Pulmonary artery endothelial cell (primary cell): ENCODE data around the gene CCDC51. TPM values are rescaled to one million over a fixed set of nuclear protein-coding genes. Genes with fewer than 3 reads are reported as not detected.
"Not testable (repeated sequence)": the region's sequence is repeated elsewhere in the genome, so short reads cannot be mapped to it uniquely, and the experiment has no call there.

Source experiments
- DNase-seq: peaks from one replicate; pipeline ENCODE4 v3.0.0-alpha.2; 2011; ENCODE audit warnings: low read depth, low spot score
- total RNA-seq: library from RNA; depleted of rRNA; stranded (reverse); fragments of >200 nt; gene quantifications from 2 replicates; pipeline ENCODE4 v1.2.3, GENCODE V29; 2014

Gene CCDC51
- total RNA-seq, 1 donor from 2014 or later: 20.7 TPM

DNA sequence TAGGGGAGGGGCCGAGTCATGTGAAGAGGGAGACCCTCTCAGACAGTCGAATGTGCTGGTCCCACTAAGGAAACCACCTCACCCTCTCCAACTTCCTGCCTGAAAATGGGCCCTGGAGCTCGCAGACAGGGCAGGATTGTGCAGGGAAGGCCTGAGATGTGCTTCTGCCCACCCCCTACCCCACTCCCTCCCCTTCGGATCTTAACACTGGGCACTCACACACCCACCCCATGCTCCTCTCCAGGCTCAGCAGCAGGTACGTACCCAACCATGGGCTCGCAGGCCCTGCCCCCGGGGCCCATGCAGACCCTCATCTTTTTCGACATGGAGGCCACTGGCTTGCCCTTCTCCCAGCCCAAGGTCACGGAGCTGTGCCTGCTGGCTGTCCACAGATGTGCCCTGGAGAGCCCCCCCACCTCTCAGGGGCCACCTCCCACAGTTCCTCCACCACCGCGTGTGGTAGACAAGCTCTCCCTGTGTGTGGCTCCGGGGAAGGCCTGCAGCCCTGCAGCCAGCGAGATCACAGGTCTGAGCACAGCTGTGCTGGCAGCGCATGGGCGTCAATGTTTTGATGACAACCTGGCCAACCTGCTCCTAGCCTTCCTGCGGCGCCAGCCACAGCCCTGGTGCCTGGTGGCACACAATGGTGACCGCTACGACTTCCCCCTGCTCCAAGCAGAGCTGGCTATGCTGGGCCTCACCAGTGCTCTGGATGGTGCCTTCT, 26.6 kb upstream of the CCDC51 start:
- no peak for DNase-seq

DNA sequence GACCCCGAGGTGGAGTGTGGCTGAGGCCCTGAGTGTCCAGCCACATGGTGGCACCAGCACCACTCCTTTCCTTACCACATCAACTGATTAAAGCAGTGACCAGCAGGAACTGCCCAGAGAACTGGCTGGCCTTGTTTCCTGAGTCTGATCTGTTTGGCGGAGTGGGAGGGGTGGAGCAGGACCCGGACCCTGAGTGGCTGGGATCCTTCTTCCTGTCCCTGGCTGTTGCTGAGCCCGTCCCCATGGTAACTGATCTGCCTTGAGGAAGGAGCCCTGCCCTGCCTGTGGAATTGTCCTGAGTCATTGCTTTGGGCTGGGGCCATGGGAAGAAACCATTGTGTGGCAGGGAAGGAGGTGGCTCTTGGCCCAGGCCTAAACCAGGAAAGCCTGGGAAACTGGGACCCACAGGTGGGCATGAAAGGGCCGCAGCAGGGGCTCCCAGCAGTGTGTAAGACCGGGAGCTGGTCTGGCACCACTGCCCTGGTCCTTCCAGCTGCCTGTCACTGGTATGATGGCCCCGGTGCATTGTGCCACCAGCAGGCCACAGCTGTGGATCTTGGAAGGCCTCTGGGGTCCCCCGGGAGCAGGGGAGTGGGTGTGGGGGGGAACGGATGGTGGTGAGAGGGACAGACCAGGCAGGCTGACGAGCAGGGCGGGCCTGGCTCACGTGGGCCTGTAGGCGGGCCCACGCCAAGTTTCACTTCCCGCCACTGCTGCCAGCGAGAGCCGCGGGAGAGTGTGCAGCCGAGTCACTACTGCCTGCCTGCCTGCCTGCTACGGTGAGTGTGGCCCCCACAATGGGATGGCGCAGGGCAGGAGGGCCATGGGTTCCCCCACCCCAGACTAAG, 25.8 kb upstream of the CCDC51 start:
- peak; percentile 100 for DNase-seq

DNA sequence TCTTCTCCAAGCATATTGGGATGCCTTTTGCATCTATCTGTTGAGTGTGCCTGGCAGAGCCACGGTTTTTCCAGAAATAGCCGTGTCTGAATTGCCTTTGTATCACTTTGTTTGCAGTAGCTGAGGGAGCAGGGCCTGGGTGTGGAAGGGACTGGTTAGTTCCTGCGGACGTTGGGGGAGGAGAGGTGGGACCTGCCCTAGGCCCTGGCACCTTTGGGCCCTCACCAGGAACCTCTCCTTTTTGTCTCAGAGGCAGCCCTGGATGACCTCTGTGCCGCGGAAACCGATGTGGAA, 25.3 kb upstream of the CCDC51 start:
- DNase-seq: no peak

DNA sequence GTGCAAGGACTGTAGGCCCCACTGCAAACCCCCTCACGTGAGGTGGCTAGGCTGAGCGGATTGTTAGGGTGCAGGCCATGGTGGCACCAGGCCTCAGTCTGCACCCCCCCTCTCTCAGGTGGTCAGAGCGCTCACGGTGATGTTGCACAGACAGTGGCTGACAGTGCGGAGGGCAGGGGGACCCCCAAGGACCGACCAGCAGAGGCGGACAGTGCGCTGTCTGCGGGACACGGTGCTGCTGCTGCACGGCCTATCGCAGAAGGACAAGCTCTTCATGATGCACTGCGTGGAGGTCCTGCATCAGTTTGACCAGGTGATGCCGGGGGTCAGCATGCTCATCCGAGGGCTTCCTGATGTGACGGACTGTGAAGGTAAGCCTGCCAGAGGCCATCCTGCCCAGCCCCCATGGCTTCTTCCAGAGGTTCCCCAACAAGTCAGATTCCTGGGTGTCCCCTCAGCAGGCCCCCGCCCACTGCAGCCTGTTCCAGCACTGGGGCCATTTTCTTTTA, 24.8 kb upstream of the CCDC51 start:
- no peak for DNase-seq

DNA sequence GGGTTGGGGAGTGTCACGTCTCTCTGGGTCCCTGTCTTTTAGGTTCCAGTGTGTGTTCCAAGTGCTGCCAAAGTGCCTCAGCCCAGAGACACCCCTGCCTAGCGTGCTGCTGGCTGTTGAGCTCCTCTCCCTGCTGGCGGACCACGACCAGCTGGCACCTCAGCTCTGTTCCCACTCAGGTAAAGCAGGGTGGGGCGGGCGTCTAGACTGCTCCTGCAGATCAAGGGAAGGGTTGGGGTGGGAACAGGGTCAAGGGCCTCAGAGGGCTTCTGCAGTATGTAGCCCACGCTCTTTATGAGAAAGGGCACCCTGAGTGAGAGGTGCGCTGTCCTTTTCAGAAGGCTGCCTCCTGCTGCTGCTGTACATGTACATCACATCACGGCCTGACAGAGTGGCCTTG, 23.8 kb upstream of the CCDC51 start:
- DNase-seq: no peak

DNA sequence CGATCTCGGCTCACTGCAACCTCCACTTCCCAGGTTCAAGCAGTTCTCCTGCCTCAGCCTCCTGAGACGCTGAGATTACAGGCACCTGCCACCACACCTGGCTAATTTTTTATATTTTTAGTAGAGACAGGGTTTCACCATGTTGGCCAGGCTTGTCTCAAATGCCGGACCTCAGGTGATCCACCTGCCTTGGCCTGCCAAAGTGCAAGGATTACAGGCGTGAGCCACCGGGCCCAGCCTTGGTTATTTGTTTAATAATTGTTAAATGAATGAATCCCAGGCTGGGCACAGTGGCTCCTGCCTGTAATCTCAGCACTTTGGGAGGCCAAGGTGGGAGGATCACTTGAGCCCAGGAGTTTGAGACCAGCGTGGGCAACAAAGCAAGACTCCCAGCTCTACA, 21.8 kb upstream of the CCDC51 start:
- not testable (repeated sequence) for DNase-seq

DNA sequence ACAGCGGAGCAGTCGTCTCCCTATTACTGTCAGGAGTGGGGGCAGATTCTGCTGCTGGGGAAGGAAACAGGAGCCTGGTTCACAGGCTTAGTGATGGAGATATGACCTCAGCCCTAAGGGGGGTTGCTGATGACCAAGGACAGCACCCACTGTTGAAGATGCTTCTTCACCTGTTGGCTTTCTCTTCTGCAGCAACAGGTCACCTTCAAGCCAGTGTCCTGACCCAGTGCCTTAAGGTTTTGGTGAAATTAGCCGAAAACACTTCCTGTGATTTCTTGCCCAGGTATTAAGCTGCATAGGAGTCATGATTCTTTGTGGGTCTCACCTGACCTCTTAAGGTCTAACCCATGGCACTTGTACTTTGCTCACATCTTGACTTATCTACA, 20.6 kb upstream of the CCDC51 start:
- no peak for DNase-seq

DNA sequence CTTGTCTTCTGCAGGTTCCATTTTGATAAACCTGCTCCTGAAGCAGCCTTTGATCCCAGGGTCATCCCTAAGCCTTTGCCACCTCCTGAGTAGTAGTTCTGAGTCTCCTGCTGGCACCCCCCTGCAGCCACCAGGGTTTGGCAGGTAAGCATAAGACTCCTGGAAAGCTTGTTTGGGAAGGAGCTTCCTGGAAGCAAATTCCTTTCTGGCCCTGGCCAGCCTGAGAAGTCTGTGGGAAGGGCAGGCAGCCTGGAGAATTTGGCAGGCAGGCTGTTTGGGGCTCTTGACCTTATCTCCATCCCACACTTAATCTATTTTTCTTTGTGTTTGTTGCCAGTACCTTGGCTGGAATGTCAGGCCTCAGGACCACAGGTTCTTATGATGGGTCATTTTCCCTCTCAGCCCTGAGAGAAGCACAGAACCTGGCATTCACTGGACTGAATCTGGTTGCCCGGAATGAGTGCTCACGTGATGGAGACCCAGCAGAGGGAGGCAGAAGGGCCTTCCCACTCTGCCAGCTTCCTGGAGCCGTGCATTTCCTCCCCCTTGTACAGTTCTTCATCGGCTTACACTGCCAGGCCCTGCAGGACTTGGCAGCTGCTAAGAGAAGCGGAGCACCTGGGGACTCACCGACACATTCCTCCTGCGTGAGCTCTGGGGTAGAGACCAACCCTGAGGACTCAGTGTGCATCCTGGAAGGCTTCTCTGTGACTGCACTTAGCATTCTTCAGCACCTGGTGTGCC, 20.0 kb upstream of the CCDC51 start:
- no peak for DNase-seq

DNA sequence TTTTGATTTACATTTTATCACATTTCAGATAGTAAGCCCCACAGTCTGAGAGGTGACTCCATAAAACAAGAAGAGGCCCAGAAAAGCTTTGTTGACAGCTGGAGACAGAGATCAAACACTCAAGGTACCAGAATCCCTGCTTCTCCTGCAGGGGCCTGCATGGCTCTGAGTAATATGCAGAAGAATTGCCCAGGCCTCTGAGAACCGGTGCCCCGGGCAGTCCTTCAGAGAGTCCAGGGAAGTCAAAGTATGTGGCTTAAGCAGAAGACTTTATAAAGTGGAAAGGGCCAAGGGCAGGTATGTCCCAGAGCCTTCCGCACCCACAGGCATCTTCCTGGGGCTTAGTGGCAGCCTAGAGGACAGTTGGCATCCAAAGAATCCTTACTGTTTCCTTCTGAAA, 19.4 kb upstream of the CCDC51 start:
- no peak for DNase-seq

DNA sequence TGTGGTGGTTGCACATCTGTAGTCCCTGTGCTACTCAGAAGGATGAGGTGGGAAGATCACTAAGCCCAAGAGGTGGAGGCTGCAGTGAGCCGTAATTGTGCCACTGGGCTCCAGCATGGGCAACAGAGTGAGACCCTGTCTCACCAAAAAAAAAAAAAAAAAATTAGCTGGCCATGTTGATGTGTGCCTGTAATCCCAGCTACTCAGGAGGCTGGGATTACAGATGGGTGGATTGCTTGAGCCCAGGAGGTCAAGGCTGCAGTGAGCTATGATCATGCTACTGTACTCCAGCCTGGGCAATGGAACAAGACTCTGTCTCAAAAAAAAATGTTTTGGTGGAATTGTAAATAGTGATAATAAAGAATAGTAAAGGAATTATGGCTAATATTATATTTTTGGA, 16.5 kb upstream of the CCDC51 start:
- no peak for DNase-seq

DNA sequence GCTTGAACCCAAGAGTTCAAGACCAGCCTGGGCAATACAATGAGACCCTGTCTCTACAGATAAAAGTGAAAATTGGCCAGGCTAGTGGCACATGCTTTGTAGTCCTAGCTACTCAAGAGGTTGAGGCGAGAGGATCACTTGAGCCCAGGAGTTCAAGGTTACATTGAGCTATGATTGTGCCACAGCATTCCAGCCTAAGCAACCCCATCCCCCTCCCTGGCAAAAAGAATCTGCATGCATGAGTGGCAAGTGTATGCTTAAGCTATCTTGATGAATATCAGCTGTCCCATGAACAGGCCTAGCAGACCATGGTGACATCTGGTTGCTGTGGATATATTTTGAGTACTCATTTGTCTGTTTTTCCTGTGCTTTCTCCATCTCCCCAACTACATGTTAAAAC, 11.4 kb upstream of the CCDC51 start:
- DNase-seq: no peak

DNA sequence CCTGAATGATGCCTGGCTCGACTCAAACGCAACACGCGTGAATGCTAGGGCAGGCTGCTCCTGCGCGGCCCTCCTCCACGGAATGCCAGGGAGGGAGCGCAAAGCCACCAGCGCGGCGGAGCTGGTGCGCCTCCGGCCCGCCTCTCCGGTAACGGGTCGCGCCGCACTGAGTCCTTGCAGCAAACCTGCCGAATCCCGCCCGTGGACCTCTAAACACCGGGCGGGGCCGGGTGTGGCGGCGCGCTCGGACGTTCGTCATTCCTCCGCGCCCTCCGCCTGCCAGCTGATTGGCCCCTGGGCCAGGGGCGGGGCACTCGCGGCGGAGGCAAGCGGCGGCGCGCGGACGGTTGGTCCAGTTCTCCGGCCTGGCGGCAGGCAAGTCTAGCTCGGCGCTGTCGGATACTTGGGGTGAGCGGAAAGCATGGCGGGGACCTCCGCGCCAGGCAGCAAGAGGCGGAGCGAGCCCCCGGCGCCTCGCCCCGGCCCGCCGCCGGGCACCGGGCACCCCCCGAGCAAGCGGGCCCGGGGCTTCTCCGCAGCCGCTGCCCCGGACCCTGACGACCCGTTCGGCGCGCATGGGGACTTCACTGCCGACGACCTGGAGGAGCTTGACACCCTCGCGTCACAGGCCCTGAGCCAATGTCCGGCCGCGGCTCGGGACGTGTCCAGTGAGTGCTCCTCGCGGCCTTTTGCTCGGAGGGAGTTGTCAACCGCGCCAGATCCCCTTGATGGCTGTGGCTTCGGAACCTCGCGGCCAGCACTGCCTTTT, 6.7 kb upstream of the CCDC51 start, which contains the start of gene ATRIP:
Gene ATRIP (plus strand): TSS at position 313 of the 769 bp plus-strand sequence. CDS start 109 bp downstream, at position 422.
- DNase-seq: peak; percentile 32

DNA sequence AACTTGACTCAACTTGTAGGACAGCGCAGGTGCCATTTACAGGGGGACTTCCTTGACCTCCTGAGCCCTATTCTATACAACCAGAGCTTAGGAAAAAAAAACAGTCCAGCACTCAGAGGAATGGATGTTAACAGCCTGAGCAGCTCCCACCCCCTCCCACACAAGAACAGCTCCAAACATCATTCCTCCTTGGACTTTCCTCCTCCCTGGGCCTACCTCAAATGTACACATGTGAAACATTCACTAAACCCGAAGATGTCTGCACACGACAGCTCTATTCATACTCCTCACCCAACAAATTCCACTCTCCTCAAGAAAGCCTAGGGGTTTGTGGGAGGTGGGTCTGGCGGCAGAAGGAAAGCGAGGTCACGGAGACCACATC, 6.1 kb upstream of the CCDC51 start:
- DNase-seq: no peak

DNA sequence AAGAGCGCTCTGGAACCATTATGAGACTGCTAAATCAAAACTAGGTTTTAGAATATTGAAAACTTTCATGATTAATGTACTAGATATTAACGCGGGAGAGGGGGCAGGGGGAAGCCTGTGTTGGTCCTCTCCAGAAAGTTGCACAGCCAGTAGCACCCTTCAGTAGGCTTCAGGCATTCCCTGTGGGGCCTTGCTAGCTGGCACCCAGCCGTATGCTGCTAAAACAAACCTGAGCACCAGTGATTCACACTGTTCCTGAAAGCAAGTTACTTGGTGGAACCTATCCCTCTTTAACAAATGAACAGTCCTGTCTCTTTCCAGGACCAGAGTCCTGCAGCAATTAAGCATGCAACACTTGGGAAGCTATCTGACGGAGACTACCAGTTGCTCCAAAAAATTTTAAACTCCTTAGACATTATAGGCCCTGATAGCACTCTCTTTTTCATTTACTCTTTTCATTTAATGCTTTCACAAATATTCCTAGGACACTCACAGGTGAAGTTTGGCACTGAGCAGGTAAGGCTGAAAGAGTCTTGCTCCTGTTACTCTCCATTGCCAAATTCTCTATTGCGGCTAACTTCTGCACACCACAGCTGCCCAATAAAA, 5.5 kb upstream of the CCDC51 start:
- DNase-seq: no peak

DNA sequence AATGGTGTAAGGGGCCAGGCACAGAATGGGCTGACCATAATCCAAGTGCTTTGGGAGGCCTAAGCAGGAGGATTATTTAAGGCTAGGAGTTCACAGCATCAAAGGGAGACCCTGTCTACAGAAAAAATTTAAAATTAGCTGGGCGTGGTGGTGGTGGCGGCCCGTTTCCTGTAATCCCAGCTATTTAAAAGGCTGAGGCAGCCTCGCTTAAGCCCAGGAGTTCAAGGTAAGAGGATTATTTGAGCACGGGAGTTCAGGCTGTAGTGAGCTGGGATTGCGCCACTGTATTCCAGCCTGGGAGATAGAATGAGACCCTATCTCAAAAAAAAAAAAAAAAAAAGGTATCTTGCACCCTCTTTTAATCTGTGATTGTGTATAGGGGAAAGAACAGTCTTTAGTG, 2.0 kb upstream of the CCDC51 start:
- DNase-seq: no peak

DNA sequence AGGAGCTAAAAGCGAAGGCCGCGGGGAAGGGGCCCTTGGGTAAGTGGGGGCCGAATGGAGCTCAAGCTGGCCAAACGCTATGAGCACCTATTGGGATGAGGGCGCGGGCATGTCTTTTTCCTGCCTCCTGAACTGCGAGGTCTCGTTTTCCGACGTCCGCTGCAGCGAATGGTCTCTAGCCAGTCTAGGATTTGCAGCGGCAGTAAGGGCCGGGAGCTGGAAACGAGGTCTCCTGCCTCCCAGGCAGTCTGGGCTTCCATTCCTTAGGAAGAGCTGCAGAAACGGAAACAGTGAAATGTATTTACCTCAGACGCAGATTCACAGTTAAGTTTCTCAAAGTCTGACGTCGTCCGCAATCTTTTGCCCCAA, 655 bp upstream of the CCDC51 start:
- no peak for DNase-seq

DNA sequence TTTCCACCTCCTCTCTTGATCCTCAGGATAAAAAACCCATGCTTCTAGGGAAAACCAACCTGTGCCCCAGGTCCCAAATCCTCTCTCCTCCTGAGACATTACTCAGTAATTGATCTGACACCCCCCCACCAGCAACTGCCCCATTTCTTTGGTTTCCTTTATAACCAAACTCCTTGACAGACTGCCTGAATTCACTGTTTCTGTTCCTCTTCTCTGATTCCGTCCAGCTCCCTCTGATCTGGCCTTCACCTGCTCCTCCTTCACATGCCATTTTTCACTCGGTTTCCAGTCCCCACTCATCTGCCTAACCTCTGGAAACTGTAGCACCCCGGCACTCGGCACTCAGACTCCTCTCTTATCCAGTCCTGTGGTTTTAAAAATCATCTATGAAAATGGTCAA, 2.1 kb downstream of the CCDC51 start:
- no peak for DNase-seq

DNA sequence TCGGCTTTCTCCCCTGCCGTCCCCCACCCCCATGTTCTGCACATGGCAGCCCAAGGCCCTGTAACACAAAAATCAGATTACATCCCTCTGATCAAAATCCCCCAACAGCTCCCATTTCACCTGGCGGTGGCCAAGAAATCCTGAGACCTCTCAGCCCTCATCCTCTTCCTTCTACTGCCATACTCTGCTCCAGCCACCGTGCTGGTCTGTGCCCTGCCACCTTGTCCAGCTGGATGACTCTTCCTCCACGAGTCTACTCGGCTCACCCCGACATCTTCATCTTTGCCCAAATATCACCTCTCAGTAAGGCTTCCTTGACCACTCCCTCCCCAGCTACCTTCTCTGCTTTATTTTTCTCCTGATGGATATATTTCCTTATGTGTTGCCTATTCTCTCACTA, 3.1 kb downstream of the CCDC51 start:
- DNase-seq: no peak

DNA sequence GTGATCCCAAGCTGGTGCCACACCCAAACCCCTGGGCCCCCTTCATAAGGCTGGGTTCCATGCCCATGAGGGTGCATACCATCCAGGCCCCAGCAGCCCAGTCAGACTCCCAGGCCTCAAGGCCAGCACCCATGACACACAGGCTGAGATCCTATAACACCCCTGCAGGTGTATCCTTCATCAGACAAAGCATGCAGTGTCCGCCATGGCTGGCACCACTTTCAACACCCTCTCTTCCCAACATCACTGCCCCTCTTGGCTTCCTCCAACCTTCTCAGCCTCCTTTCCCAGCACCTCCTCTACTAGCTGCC, 3.5 kb downstream of the CCDC51 start:
- DNase-seq: no peak

DNA sequence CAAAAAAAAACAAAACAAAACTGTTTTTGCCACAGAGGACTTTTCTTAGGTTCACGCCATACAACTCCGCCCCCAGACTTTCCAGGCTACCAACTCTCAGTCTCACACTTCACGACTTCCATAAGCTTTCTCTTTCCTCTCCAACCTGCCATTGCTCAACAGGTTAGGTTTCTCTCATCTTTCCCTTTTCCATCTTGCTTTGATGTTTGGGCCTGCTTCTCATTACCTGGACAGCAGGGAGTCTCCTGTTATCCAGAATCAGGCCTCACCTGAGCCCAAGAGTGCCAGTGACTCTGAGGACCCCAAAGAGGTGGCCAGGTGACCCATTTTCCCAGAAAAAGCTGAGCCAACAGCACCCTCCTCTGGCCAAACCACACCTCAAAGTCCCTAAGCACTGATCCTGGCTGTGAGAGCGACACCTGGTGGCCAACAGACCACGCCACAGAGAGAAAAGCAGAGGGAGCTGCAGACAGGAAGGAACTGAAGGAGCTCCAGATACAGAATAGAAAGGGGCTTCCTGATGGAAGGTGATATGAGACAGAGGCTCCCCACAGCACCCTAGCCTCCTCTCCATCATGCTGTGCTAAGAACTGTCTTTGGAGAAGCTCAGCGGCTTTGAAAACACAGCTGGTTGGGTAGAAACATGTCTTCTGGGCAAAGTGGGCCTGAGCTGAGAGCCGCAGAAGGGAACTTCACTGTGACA, 4.0 kb downstream of the CCDC51 start:
- peak; percentile 37 for DNase-seq

DNA sequence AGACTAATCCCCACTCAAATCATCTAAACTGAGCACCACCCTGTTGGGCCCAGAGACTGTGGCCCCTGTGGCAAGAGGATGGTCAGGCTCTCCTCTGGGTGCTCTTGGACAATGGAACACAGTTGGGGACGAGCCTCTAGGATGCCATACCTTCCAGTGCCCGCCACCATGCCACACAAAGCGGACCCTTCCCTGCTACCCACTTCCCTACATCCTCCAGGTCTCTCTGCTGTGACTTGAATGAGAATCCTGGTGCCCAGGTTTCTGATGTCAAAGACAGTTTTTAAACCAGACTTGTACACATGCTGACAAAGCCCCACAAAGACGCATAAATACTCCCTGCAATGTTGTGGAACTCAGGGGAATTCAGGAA, 4.7 kb downstream of the CCDC51 start:
- no peak for DNase-seq
